Mucosa of descending colon (tissue), 3 donors: ENCODE results near the gene PREP. TPM values are rescaled to one million over a fixed set of nuclear protein-coding genes. Genes with fewer than 3 reads are reported as not detected.

ENCODE experiments used
- ATAC-seq: fragments of 200-7000 bp; cut with Tn5 transposase; one replicate; pipeline ENCODE4 v1.9.1; 2020; ENCODE audit warnings: mild to moderate bottlenecking, moderate library complexity
- DNase-seq, 3 donors: peaks; one replicate each; pipeline ENCODE4 v3.0.0-alpha.2; 2020
- H3K36me3 ChIP-seq: fragments of 200-600 bp; one replicate; pipeline ENCODE4 v1.8.0; 2021; ENCODE audit warnings: low read depth, mild to moderate bottlenecking
- H3K4me1 ChIP-seq: fragments of 200-600 bp; one replicate; pipeline ENCODE4 v1.8.0; 2021; ENCODE audit warnings: low read depth, mild to moderate bottlenecking
- H3K4me3 ChIP-seq: fragments of 200-600 bp; one replicate; pipeline ENCODE4 v1.8.0; 2021; ENCODE audit warnings: mild to moderate bottlenecking
- H3K9me3 ChIP-seq: fragments of 200-600 bp; one replicate; pipeline ENCODE4 v1.8.0; 2021; ENCODE audit warnings: mild to moderate bottlenecking
- CTCF ChIP-seq: fragments of 200-600 bp; IDR thresholded peaks from one replicate; pipeline ENCODE4 v1.8.0; 2022; ENCODE audit warnings: antibody characterized with exemption, mild to moderate bottlenecking
- intact Hi-C, 2 donors: fragments of 100-400 bp; cut with DNase I in 1 of 2; cut with micrococcal nuclease in 1 of 2; formaldehyde crosslinking; loops; one replicate each; pipeline versions ENCODE4 v1.11.0 to v1.11.1; 2022; cut with DNase I, micrococcal nuclease
- total RNA-seq, 3 donors: library from RNA; stranded (reverse); fragmentation: NEBNext Ultra II Directional in 2 of 3; extraction: Animal tissue kit (Norgen Biotek cat#: 25700) in 2 of 3; gene quantifications; one replicate each; pipeline versions ENCODE4 v1.2.1 to v1.2.4, GENCODE V29; 2021 to 2023
- donor health status: DM: no; HTN: no; CAD: no; lungs with moderate emphysema.
- donor health status: DM: no; HTN: no; CAD: no.
- donor health status: DM: no; HTN: yes; CAD: no.

PREP gene
- total RNA-seq, 3 donors from 2014 or later = 46.5 to 74.2 (median 72.3) TPM

GRCh38 chr6:105402090-105402938, 568 bp downstream of the PREP start:
- intact Hi-C loops = loop anchor here (5.0 to 10.0 kb wide), 2 partner anchors 88 to 315 kb away; no protein-coding TSS in a partner anchor
- peak in 1 of 3 donors; percentile 60 for DNase-seq
- H3K4me1 ChIP-seq = peaks cover 26% of the 10 kb centered on the region
- no peaks in the 10 kb centered on the region for H3K9me3 ChIP-seq
- TF ChIP-seq CTCF = no peak
- peak; percentile 36 for ATAC-seq
- H3K4me3 ChIP-seq = peak overlapping the region; percentile 90
- no peaks in the 10 kb centered on the region for H3K36me3 ChIP-seq

- intact Hi-C loops = loop anchor here (5.0 to 10.0 kb wide), 2 partner anchors 87 to 314 kb away; no protein-coding TSS in a partner anchor
- H3K4me3 ChIP-seq = peak overlapping the region; percentile 90
- H3K36me3 ChIP-seq = no peaks in the 10 kb centered on the region
- no peak for DNase-seq
- no peaks in the 10 kb centered on the region for H3K9me3 ChIP-seq
- peaks cover 26% of the 10 kb centered on the region for H3K4me1 ChIP-seq
- no peak for TF ChIP-seq CTCF
- ATAC-seq = no peak
Measured at GRCh38 chr6:105401247-105402089, 1.4 kb downstream of the PREP start.

GRCh38 chr6:105400501-105400900, 2.4 kb downstream of the PREP start:
- DNase-seq (no peak), ATAC-seq (no peak)
- TF ChIP-seq CTCF = no peak
- intact Hi-C loops = loop anchor here (5.0 to 10.0 kb wide), 2 partner anchors 86 to 313 kb away; no protein-coding TSS in a partner anchor
- H3K4me1 ChIP-seq = peaks cover 26% of the 10 kb centered on the region
- no peaks in the 10 kb centered on the region for H3K36me3 ChIP-seq
- no peaks in the 10 kb centered on the region for H3K9me3 ChIP-seq
- H3K4me3 ChIP-seq = no peak overlapping the region

- DNase-seq (no peak), ATAC-seq (no peak)
- Histone ChIP-seq H3K4me3 (no peak overlapping the region), H3K36me3 (no peaks in the 10 kb centered on the region), H3K9me3 (no peaks in the 10 kb centered on the region), H3K4me1 (peaks cover 26% of the 10 kb centered on the region)
- intact Hi-C loops = no loop called here
- TF ChIP-seq CTCF = no peak
Measured at GRCh38 chr6:105398859-105399258, 4.0 kb downstream of the PREP start.

- intact Hi-C loops = no loop called here
- Histone ChIP-seq H3K4me3 (no peak overlapping the region), H3K9me3 (no peaks in the 10 kb centered on the region), H3K36me3 (no peaks in the 10 kb centered on the region), H3K4me1 (peaks cover 26% of the 10 kb centered on the region)
- TF ChIP-seq CTCF = no peak
- no peak for DNase-seq
- ATAC-seq = no peak
Measured at GRCh38 chr6:105397987-105398386, 4.9 kb downstream of the PREP start.
